ENCODE data around the gene BTC.
"Not testable (repeated sequence)": the region's sequence is repeated elsewhere in the genome, so short reads cannot be mapped to it uniquely, and the experiment has no call there.

BTC gene

GRCh38 chr4:74757136-74757535 lies 37.2 kb downstream of the BTC start:
- DNase-seq, result no peak

GRCh38 chr4:74755486-74755885 lies 38.8 kb downstream of the BTC start:
- DNase-seq, result no peak

GRCh38 chr4:74754218-74754617 lies 40.1 kb downstream of the BTC start:
- DNase-seq, result no peak

- no peak for DNase-seq
These were observed 41.5 kb downstream of the BTC start for GRCh38 chr4:74752798-74753197.

GRCh38 chr4:74751856-74752255 lies 42.5 kb downstream of the BTC start:
- DNase-seq, result no peak

- DNase-seq, result no peak
These were observed 43.1 kb downstream of the BTC start for GRCh38 chr4:74751247-74751646.

- no peak for DNase-seq
These were observed 52.1 kb downstream of the BTC start for GRCh38 chr4:74742185-74742584.

GRCh38 chr4:74738464-74739143 lies 55.7 kb downstream of the BTC start:
- no peak for DNase-seq

GRCh38 chr4:74734995-74735394 lies 59.3 kb downstream of the BTC start:
- DNase-seq, result no peak

GRCh38 chr4:74733756-74734155 lies 60.6 kb downstream of the BTC start:
- no peak for DNase-seq

GRCh38 chr4:74724979-74725378 lies 69.3 kb downstream of the BTC start:
- no peak for DNase-seq

GRCh38 chr4:74716436-74716765 lies 77.9 kb downstream of the BTC start:
- DNase-seq, result no peak

GRCh38 chr4:74715706-74716435 lies 78.5 kb downstream of the BTC start:
- DNase-seq, result no peak

- DNase-seq, result no peak
These were observed 79.7 kb downstream of the BTC start for GRCh38 chr4:74714611-74715130.

- not testable (repeated sequence) for DNase-seq
These were observed 86.2 kb downstream of the BTC start for GRCh38 chr4:74708135-74708534.

Measured in SIG-M5 (cell line).